GM19351 (cell line): ENCODE data around the gene CLEC16A.
A peak's percentile ranks its signal among the peaks of the same experiment; 100 is the strongest.

Source experiments
- ATAC-seq: cut with Tn5 transposase; IDR thresholded peaks from one replicate; pipeline ENCODE4 v1.9.1; 2021; ENCODE audit warnings: mild to moderate bottlenecking, moderate library complexity; ENCODE audit not compliant: unreplicated experiment

CLEC16A gene

GRCh38 chr16:11147754-11148444 lies 203.5 kb downstream of the CLEC16A start:
- no peak for ATAC-seq

- no peak for ATAC-seq
Observed at GRCh38 chr16:11149011-11149616, 204.8 kb downstream of the CLEC16A start.

DNA sequence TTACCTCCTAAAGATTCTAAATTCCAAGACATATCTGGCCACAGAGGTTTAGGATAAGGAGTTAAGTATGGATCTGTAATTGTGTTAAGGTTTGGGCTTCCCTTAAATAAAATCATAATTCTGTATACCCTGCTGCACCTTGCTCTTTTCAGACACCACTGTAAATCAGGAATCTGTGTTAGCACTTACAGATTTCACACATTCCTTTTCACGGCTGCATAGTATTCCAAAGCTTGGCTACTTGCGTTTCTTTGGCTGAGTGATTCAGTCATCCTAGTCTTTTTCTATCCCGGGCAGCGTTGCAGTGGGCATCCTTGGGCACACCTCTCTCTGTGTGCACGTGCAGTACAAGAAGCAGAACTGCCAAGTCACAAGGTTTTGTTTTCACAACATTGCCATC lies 205.8 kb downstream of the CLEC16A start:
- ATAC-seq = no peak

DNA sequence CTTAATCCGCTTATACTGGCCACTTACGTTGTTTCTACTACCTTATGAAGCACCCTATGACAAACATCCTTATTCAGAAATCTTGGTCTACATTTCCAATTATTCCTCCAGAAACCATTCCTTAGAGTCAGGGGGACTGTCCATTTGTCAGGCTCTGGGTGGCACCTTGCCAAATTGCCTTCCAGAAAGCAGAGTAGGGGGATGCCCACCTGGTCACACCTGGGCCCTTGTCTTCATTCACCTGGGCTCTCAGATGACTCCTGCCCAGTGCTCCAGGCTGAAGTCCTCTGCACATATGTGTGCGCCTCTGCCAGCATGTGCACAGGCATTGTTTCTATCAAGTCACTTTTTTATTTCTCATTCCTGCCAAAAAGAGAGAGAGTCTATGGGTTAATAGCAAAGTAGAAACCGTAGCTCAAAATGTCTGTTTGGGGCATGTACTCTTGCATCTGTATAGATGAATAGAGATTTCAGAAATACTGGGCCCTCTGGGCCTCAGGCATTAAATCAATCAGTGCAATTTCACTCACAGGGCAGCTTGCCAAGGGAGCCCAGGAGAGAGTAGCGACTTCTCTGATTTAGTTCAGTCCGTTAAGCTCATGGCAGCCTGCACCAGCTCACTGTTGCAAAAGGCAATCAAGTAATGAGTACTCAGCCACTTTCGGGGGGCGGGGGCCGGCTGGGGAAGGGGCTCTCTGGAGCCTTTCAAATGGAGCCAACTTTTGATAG lies 207.0 kb downstream of the CLEC16A start:
- no peak for ATAC-seq

- ATAC-seq = no peak
Observed at GRCh38 chr16:11151885-11152629, 207.7 kb downstream of the CLEC16A start.

- ATAC-seq = no peak
Observed at GRCh38 chr16:11152677-11153331, 208.4 kb downstream of the CLEC16A start.

DNA sequence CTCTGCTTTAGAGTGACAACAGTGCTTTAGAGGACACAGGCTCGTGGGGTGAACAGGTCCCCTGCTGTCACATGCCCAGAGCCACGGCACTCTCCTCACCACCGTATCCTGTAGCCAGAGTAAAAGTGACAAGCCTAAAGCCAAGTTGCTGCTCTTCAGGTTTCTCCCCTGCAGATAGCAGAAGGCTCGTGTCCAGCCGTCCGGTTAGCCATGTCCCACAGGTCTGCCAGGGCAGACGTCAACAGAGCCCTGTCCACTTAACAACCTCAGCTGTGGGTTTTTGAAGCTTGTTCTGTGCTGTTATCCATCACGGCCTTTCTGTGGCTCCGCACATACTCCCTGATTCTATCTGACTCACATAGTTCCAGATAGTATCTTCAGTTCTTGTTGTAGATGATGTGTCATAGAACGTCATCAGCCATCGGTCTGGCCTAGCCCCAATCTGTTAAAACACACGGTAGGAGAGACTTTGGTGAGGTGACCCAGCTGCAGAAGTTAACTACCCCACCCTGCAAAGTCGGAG lies 211.0 kb downstream of the CLEC16A start:
- no peak for ATAC-seq

DNA sequence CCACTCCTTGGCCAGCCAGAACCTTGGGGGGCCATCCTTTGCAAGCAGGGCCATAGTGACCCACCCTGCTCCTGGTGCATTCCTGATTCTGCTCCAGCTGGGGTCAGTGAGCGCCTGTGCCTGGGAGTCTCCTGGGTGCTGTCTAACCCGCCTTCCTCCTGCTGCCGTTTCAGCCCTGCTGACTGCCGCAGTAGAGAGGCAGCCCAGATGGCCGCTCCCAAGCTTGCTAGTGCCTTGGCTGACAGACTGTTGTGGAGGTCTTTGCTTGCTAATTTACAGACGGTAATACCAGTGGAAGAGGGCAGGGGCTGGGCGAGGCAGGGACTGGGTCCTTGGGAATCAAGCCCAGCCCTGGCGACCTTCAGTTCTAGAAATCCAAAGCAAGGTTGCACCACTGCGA lies 212.0 kb downstream of the CLEC16A start:
- ATAC-seq = no peak

DNA sequence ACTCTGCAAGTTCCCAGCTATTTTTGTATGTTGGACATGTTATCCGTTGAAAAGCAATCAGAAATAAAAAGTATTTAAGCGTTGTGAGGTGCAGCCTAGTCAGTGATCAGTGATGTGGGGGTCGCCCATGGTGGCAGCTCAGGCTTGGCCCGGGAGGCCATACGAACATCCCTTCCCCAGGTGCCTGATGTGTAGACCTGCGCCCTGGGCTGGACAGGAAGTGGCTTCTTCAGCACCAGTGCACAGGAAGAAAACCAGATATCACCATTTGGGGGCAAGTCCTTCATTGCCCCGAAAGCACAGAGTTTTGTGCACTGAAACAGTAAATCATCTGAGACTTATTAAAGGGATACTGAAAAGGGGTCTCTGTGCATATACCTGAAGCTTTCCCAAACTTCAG lies 212.8 kb downstream of the CLEC16A start:
- peak; percentile 42 for ATAC-seq

DNA sequence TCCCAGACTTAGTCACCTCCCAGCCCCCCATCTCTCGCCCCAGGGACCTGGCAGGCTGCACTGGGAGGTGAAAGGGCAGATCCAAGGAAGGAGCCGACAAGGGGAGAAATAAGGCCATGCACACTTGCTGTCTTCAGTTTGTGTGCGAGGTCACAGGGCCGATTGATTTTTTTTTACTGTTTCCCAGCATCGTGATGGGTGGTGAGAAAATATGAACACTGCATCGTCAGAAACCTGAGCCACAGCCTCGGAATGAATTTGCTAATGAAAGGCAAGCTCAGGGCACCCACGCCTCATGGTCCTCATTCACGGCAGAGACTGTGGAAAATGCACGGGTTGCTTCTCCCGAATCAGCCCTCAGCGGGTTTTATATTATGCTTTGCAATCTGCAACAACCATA lies 213.7 kb downstream of the CLEC16A start:
- no peak for ATAC-seq

DNA sequence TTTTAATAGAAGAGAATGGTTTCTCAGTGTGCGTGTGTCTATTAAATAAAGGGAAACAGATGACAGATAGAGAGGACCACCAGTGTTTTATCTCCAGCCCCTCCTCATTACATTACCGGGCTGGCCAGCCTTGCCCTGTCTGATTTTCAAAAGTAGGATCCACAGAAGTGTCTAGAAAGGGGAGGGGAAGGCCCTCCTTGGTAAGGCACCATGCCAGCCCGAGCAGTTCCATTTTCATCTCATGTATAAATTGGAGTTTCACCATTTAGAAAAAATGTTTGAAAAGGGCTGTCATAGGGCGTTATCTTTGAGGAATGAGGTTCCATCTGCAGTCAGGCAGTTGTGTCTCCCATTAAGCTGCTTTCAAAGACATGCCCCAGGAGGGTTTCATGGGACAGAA lies 214.9 kb downstream of the CLEC16A start:
- no peak for ATAC-seq

- ATAC-seq = no peak
Observed at GRCh38 chr16:11160676-11161115, 216.3 kb downstream of the CLEC16A start.

DNA sequence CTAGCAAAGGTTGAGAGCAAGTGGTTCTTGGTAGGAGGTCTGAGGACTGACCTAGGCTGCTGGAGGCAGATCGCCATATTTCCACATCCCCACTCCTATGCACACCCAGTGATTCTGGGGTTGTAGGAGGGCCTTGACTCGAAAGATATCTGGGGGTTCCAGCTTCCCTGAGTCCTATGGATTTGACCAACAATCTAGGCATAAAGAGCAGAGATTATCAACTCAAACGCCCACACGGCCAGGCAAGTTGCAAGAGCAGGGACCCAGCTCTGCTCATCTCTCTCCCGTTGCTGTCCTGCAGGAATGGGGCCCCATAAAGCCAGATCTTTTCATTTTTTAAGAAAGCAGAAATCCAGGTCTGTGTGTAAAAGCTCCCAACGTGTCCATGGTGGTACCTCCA lies 217.1 kb downstream of the CLEC16A start:
- ATAC-seq = no peak

- ATAC-seq = no peak
Observed at GRCh38 chr16:11161974-11162373, 217.6 kb downstream of the CLEC16A start.

- ATAC-seq = no peak
Observed at GRCh38 chr16:11162586-11163268, 218.4 kb downstream of the CLEC16A start.

- no peak for ATAC-seq
Observed at GRCh38 chr16:11163761-11164261, 219.4 kb downstream of the CLEC16A start.

GRCh38 chr16:11164482-11165270 lies 220.3 kb downstream of the CLEC16A start:
- no peak for ATAC-seq

DNA sequence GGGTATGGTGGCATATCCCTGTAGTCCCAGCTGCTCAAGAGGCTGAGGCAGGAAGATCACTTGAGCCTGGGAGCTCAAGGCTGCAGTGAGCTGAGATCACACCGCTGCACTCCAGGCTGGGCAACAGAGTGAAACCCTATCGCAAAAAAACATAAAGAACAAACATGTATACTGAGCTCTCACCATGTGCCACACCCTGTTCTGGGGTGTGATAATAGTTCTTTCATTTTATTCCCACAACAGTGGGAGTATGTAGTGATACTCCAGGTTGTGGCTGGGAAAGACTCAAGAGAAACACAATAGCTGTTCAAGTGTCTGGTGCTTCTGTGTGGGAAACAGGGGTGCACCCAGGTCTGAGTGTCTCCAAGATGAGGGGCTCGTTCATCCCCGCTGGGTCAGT lies 221.0 kb downstream of the CLEC16A start:
- ATAC-seq = no peak
